Left forelimb (tissue), 1 donor: ENCODE measurements around the gene TAP1.

Experiments
- DNase-seq: peaks from one replicate; pipeline ENCODE4 v3.0.0-alpha.2; 2018; ENCODE audit warnings: low spot score

The TAP1 gene

DNA sequence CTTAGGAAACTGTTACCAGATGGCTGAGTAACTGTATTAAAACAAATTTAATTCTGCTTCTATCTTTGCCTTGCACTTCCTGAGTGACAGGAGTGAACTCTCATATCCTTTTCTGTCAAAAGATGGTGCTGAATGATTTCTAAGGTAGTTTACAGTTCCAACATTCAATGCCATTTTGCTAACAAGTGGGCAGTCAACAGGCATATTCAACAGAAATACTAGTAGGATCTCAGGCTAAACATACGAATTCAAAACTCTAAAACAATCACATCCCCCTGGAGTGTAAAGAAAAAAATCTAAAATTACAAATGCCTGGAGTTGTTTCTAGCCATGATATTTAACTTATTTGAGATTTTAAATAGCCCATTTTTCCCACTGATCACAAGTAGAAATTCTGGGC lies 7.2 kb upstream of the TAP1 start:
- DNase-seq = no peak

DNA sequence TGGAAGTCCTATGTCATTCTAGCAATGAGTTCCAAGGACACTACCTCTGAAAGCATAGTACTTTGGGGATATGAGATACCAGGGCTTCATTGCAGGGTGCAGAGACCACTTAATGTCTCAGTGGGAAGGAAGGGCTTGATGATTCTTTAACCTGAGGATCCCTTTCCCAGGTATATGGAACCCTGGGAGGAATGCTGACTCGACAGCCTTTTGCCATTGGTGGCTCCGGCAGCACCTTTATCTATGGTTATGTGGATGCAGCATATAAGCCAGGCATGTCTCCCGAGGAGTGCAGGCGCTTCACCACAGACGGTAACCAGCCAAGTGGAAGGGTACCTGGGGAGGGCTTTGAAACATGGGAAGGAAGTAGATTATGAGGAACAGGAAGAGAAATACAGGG lies 4.7 kb upstream of the TAP1 start:
- DNase-seq = no peak

DNA sequence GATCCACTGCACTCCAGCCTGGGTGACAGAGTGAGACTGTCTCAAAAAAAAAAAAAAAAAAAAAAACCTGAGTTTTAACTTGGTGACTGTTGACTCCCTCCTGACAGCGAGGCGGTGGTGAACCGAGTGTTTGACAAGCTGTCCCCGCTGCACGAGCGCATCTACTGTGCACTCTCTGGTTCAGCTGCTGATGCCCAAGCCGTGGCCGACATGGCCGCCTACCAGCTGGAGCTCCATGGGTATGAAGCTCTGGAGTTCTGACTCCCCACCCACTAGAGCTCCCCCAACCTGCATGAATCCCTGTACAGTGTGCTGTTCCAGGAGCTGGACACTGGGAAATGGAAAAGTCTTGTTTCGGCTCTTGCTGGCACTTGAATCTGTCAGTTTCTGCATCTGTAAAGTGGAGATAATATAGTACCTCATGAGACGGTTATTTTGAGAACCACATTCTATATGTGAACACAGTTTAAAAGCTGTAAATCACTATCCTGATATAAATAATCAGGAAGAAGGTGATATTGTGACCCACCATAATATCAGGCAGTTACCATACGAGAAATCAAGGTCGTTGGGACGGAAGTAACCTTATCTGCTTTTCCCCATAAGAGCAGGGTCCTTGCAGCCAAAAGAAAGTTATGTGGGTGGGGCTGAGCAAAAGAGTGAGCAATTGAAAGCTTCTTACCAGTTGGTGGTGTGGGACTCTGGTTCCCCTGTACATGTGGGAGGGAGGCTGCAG lies 3.8 kb upstream of the TAP1 start:
- DNase-seq = no peak

DNA sequence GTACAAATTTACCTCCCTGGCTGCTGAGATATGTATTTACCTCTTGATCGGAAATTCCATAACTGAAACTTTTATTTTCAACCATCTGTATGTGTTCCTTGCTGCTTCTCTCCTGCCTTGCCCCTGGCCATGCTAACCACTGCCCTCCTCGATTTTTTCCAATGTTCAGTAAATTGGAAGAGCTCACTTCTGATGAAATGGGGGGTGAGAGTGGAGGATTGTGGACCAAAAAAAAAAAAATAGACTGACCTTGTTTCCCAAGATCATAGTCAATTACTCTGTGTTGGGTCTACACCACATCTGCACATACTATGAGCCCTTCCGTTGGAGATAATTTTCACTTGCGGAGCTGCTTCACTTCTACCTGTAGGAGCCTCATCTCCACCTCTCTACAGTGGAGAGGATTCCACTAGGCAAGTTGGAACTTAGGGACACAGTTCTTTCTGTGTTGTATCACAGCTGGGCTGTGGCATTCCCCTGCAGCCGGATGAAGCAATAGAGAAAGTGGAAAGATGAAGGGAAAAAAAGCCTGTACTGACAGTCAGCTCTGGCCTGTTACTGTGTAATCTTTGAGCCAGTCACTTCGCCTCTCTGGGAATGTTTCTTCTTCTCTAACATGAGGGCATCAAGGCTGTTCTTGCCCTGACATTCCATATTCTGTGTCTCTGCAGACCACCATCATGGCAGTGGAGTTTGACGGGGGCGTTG lies 2.1 kb upstream of the TAP1 start:
- DNase-seq = no peak

DNA sequence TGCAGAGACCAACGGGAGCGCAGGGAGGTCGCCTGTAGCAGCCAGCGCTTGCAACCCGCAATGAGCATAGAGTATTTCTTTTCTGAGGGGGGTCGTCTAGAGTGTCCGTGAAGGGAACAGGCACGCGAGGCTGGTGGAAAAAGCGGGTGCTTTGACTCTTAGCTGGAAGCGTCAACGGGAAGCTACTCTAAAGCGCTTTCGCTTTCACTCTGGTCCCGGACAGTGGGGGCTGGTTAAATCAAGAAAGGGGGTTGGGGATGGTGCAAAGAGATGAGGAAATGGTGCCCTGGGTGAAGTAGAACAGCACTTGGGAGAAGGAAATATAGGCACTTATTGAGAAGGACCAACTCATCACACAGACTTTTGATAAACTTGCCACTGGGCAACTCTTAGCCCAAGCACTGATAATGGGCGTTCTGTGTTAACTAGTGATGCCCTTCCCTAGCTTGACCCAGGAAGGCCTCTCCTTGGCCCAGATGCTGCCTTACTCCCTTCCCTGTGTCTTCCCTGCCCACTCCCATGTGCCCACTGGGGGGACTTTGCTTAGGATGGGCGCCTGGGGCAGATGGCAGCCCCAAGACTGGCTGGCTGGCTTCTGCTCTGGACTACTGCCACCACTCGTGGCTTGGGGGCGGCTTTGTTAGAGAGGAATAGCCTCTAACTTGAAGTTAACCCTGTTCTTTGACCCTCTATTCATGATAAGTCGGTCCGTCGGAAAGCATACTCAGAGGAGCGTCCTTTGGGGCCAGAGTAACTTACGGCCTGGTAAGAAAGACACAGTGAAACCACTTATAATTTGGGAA lies 1.1 kb upstream of the TAP1 start:
- no peak for DNase-seq

DNA sequence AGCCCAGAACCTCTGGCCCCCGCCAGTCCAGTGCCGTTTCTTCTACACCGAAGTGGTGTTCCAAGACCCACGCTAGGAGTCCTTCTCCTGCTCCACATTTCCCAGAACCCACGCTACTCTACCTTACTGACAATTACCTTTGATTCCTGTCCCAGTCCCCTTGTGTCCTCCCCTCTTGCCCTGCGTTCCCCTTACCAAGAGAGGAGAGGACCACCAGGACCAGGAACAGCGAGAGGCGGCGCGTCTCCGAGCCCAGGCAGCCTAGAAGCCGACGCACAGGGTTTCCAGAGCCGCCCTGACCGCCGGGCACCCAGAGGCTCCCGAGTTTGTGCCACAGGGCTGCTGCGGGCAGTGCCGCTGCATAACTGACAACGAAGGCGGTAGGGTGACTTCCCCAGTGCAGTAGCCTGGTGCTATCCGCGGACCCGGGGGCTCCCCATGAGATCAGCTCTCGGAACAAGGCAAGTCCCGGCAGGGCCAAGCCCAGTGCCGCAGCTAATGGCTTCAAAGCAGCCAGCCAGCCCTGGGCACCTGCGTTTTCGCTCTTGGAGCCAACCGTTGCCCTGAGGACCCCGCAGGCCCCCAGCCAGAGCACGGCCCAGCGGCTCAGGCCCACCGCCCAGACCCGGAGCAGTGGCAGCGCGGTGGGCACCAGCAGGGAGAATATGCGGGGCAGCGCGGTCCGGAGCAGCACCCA lies 512 bp downstream of the TAP1 start:
- no peak for DNase-seq

DNA sequence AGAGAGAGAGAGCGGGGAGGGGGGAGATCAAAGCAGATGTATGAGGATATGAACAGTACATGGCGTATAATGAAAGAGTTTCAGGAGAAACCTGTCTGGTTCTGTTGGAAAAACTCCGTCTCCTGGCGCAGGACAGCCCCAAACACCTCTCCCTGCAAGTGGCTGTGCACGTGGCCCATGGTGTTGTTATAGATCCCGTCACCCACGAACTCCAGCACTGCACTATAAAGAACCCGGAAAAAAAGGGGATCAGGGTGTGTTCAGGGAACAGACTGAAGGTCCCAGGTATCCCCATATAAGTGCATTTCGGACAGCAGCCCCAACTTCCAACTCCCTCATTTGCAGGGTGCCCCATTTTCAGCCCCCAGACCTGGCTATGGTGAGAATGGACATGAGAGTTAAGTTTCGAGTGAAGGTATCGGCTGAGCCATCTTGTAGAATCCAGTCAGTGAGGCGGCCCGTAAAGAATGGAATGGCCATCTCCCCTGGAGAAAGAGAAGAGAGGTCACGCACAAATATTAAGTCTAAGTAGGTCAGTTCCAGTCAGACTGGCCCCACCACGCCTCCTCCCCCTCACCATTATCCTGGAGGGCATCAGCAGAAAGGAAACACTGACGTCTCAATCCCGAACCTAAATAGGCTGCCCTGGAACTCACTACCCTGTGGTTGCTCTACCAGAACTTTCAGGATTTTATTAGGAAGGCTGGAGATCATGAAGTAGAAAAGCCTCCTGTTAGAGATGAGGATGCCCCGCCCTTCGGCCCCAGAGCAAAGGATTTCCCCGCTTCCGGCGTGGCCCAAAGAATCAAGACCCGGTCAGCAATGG lies 1.3 kb downstream of the TAP1 start:
- DNase-seq = no peak

DNA sequence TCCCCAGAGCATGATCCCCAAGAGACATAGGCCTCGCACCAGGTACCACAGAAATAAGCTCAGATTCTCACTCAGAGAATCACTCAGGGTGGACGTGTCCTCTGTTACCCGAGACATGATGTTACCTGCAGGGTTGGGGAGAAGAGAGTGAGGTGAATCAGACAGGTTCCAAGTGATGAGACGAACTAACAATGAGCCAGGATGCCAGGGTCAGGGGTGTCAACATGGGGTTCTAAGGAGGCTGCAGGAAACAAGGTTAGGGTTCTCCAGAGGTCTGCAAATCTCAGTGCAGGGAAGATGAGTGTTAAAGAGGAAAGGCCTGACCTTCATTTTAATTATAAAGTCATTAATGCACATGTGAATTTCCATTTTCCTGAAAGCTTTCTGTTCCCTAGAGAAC lies 2.5 kb downstream of the TAP1 start:
- DNase-seq = no peak

DNA sequence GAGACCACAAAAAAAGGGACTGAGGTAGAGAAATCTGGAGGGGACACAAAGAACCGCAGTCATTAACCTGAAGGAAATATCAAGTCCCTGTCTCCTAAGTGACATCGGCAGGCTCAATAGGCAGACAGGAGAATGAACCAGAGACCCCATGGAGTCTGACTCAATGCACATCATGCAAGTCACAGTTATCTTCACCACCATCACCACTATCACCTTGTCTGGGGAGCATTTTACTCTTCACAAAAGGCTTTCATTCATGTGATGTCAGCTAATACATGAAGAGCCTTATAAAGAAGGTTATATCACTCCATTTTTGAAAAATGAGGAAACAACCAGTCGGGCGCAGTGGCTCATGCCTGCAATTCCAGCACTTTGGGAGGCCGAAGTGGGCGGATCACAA lies 4.4 kb downstream of the TAP1 start:
- no peak for DNase-seq

DNA sequence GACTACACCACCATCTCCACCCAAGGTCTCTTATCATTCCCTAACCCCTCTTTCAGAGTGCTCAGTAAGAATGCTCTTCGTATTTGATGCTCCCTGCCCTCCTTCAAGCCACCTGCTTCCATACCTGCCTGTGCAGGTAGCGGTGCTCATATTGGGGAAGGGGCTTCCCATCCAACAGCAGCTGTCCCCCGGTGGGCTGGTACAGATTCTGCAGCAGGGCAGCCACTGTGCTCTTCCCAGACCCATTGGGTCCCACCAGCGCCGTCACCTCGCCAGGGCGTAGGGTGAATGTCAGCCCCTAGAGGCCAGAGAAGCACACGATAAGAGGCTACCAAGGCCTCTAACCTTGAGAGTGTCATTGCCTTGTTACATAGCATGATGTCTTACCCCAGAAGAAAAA lies 5.7 kb downstream of the TAP1 start:
- no peak for DNase-seq

DNA sequence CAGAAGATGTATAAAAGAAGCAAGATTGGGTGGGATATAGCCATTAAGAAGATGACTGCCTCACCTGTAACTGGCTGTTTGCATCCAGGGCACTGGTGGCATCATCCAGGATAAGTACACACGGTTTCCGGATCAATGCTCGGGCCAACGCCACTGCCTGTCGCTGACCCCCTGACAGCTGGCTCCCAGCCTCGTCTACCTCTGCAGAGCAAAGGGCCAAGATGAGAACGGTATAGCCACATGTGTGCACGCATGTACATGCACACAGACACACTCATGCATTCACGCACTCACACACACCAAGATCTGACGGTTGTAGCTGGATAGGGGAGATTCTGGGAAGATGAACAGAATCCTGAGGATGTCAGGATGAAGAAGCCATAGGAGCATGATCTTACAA lies 6.5 kb downstream of the TAP1 start:
- no peak for DNase-seq

DNA sequence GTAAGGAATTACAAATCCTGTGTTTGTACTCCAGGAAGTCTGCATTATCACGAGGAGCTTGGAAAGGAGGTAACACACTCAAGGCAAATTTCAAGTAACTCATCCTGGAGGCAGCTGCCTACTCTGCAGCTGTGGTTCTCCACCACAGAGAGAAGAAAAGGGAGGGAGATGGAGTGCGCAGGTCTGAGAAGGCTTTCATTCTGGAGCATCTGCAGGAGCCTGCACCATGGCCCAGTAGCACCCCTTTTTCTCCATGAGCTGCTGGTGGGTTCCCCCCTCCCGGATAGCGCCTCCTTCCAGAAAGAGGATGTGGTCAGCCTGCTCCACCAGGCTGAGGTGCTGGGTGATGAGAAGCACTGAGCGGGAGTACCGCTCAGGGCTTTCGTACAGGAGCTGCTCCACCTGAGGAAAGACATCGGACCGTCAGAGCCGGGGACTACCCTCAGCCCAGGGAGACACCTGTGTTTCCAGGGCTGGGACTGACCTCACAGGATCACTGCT lies 8.1 kb downstream of the TAP1 start:
- no peak for DNase-seq

DNA sequence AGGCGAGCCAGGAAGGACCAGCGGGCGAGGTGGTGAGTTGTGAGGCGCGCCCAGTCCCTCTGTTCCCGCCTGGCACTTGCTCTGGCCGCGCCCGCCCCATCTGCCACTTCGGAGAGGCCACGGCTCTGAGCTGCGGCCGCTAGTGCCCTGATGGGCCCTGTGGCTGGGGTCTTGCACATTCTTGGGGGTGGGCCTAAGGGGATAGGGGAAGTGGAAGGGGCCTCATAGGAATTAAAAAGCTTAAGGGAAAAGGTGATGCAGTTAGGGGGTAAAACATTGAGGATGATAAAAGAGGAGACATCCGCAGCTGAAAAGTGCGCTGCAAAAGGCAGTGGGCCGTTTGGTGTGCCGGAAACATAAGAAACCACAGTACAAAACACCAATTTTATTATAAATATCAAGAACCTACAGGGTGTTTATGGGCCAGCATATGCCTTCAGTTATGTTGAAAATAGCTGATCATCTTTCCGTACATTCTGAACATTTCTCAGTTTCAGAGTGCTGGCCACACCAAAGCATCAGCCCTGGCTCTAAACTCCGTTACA lies 8.6 kb downstream of the TAP1 start:
- DNase-seq = no peak

DNA sequence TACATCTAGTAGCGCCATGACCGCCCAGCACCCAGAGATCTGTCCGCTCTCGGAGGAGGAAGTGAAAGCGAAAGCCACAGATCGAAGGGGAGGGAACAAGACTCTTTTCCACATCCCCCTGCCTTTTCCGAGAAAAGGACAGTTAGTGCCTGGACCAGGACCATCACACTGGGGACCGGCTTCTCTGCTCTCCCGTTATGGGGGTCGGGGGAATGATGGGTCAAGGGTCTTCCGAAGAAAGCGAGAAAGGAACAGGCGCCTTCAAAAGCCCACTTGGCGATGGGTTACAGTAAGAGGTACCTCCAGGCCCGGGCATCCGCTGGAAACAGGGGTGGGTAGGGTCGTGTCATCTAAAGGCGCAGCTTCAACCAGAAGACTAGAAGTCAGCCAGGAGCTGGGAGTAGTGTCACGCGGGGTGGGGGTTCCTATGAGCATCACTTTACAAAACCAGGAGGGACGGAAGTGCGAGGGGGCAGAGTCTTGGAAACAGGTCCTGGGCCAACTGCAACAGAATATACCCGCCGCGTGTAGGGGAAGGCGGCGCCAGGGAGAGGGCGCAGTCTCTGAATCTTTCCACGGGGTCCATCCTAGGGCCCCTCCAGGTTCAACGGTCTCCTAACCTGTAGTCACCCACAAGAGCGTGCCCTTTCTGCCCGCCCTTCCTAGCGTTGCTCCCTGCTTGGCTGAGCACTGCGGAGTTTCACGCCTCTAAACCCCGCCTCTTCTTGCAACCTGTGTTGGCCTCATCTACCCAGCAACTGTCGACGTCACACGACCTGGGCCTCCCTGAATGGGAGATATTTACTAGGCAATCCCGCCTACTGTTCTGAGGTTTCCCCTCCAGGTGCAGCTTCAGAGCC lies 9.3 kb downstream of the TAP1 start, which contains the start of gene PSMB8:
TSS of gene PSMB8 (minus strand) at position 69 of the 860 bp plus-strand sequence. CDS start at position 18, 51 bp downstream.
- DNase-seq = peak; percentile 93

DNA sequence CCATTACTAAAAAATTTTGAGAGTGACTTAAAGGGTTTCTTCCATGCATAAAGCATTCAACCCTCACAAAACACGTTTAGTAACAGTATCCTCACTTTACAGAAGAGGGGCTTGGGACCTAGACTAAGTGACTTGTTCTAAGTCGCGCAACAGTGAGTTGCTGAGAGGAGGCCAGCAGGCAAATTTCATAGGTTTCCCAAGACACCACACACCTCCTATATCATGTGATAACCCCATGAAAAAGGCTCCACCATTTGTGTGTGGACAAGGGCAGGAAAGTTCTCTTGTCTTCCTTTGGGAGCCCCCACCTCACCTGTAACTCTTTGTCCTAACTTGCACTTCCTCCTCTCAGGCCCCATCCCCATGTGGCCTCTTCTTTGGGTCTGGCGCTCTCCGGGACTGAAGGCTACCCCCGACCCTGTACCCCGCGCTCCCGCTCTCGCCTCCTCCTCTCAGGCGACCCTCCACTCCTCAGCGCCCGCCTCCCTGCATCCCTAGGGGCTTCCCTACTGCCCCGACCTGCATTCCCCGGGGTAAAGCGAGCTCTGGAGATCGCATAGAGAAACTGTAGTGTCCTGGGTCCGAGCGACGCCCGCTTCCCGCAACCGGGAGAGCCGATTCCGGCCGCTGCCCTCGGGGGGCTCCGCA lies 10.0 kb downstream of the TAP1 start:
- DNase-seq = no peak

DNA sequence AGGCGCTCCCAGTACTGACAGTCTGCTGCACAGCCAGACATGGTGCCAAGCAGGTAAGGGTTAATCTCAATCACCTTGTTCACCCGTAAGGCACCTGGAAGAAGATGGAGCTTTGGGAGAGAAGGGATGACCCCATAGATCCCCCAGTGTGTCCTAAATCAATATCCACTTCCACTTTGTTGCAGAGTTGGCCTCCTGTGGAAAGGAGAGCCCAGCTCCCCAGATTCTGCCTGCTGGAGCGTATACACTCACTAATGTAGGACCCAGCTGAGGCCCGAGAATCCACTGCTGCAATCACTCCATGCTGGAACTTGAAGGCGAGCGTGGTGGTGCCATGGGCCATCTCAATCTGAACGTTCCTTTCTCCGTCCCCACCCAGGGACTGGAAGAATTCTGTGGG lies 10.8 kb downstream of the TAP1 start:
- DNase-seq = no peak

DNA sequence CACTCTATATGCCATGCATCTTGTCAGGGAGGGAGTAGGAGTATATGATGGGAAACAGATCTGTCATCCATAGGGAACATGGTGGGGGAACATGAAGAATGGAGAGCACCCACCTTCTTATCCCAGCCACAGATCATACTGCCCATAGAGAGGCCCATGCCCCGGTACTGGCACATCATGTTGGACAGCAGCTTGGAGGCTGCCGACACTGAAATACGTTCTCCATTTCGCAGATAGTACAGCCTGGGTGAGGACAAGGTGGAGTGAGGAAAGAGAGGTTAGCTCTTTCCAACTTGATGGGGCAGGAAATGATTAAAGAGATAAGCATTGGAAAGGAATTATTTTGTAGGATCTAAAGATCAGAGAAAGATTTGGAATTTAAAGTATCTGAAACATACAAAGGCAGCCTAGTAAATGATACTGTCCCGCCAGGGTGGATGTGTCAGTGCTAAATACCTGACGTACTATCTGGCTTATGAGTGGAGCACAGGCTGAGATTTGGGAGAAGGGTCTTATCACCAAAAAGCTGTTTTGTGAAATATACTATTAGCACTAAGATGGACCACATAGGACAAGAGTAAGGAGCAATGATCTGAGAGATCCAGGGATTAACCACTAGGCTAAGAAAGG lies 11.4 kb downstream of the TAP1 start:
- DNase-seq = no peak

DNA sequence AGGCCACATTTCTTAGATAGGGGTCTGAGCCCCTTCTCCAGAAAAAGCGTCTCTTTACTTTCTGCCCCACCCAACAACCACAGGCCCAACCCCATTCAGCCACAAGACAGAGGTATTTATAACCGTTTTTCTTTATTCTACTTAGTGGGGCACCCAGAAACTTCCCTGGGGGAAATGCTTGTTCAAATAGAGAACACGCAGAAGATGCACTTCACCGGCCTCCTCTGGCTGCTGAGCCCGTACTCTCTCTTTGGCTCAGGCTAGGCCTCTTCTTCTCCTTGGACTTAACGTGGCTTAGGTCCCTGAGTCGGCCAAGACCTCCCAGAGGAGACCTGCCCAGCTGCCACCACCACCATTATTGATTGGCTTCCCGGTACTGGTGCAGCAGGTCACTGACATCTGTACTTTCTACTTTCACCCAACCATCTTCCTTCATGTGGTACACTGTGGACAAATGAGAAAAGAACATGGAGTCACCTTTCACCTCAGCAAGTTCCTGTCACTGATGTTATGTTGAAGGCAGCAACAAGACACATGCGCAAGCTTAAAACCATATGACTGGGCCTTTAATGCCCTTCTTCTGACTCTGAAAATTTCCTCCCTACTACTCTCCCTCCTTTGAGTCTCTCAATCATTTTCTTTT lies 12.8 kb downstream of the TAP1 start:
- DNase-seq = no peak
